HEK293T (cell line): ENCODE measurements around the gene MUC4.

Experiments
- BHLHE40 ChIP-seq: fragments of 450-650 bp; IDR thresholded peaks from 2 replicates; pipeline ENCODE4 v1.6.1; 2016; ENCODE audit warnings: mild to moderate bottlenecking, moderate library complexity, borderline replicate concordance
- ELF4 ChIP-seq: fragments of 450-650 bp; IDR thresholded peaks from 2 replicates; pipeline ENCODE4 v1.6.1; 2017; ENCODE audit warnings: antibody characterized with exemption
- FOXK2 ChIP-seq: fragments of 450-650 bp; IDR thresholded peaks from 2 replicates; pipeline ENCODE4 v1.6.1; 2016; ENCODE audit warnings: mild to moderate bottlenecking
- HDGF ChIP-seq: fragments of 450-650 bp; IDR thresholded peaks from 2 replicates; pipeline ENCODE4 v1.6.1; 2017; ENCODE audit warnings: antibody characterized with exemption, borderline replicate concordance
- TARDBP ChIP-seq: fragments of 450-650 bp; IDR thresholded peaks from 2 replicates; pipeline ENCODE4 v1.6.1; 2016
- ZNF384 ChIP-seq: fragments of 450-650 bp; IDR thresholded peaks from 2 replicates; pipeline ENCODE4 v1.6.1; 2016

- TF ChIP-seq FOXK2 (no peak), HDGF (no peak), ZNF384 (no peak), TARDBP (no peak), BHLHE40 (no peak), ELF4 (no peak)
These were observed 78.8 kb downstream of the MUC4 start for GRCh38 chr3:195732940-195733339.
